Measurements from ENCODE around the gene RAB20.

The RAB20 gene

DNA sequence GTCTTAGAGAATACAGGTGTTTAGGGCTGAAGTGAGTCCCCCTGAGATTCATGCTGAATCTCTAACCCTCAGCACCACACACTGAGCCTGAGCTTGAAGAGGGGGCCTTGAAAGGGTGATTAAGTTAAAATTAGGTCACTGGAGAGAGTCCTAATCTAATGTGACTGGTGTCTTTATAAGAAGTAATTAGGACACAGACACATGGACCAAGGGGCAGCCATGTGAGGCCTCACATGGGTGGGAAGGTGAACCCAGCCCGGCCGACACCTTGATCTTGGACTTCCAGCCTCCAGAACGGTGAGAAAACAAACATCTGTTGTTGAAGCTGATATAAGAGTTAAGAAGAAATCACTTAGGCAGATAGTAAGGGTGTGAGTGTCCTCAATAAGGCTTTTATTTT lies 7.1 kb upstream of the RAB20 start:
- TF ChIP-seq SPI1 (IDR thresholded peaks at IDR 0.05; ENCODE audit: borderline replicate concordance, low read depth) = no peak
- TF ChIP-seq, protein P1, sequence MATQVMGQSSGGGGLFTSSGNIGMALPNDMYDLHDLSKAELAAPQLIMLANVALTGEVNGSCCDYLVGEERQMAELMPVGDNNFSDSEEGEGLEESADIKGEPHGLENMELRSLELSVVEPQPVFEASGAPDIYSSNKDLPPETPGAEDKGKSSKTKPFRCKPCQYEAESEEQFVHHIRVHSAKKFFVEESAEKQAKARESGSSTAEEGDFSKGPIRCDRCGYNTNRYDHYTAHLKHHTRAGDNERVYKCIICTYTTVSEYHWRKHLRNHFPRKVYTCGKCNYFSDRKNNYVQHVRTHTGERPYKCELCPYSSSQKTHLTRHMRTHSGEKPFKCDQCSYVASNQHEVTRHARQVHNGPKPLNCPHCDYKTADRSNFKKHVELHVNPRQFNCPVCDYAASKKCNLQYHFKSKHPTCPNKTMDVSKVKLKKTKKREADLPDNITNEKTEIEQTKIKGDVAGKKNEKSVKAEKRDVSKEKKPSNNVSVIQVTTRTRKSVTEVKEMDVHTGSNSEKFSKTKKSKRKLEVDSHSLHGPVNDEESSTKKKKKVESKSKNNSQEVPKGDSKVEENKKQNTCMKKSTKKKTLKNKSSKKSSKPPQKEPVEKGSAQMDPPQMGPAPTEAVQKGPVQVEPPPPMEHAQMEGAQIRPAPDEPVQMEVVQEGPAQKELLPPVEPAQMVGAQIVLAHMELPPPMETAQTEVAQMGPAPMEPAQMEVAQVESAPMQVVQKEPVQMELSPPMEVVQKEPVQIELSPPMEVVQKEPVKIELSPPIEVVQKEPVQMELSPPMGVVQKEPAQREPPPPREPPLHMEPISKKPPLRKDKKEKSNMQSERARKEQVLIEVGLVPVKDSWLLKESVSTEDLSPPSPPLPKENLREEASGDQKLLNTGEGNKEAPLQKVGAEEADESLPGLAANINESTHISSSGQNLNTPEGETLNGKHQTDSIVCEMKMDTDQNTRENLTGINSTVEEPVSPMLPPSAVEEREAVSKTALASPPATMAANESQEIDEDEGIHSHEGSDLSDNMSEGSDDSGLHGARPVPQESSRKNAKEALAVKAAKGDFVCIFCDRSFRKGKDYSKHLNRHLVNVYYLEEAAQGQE (IDR thresholded peaks at IDR 0.05; ENCODE audit: insufficient replicate concordance, low read depth) = no peak
- TF ChIP-seq, protein P2, sequence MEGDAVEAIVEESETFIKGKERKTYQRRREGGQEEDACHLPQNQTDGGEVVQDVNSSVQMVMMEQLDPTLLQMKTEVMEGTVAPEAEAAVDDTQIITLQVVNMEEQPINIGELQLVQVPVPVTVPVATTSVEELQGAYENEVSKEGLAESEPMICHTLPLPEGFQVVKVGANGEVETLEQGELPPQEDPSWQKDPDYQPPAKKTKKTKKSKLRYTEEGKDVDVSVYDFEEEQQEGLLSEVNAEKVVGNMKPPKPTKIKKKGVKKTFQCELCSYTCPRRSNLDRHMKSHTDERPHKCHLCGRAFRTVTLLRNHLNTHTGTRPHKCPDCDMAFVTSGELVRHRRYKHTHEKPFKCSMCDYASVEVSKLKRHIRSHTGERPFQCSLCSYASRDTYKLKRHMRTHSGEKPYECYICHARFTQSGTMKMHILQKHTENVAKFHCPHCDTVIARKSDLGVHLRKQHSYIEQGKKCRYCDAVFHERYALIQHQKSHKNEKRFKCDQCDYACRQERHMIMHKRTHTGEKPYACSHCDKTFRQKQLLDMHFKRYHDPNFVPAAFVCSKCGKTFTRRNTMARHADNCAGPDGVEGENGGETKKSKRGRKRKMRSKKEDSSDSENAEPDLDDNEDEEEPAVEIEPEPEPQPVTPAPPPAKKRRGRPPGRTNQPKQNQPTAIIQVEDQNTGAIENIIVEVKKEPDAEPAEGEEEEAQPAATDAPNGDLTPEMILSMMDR (IDR thresholded peaks at IDR 0.05; ENCODE audit: insufficient read depth, low read length) = no peak
- no peak for TF ChIP-seq POLR2AphosphoS5 (IDR thresholded peaks at IDR 0.05; ENCODE audit: low read depth)
- no peak for TF ChIP-seq GABPA (IDR thresholded peaks at IDR 0.05; ENCODE audit: low read depth)
- Histone ChIP-seq H3K27ac (replicated peaks) (no peak overlapping the region), H3K4me3 (replicated peaks; ENCODE audit: insufficient read depth, low read length) (no peak overlapping the region), H3K27me3 (ENCODE audit: insufficient read depth, poor library complexity, severe bottlenecking) (no peaks in the 10 kb centered on the region)
- DNase-seq (ENCODE audit: low read depth in 1 of 2, low spot score in 1 of 2) = no peak

DNA sequence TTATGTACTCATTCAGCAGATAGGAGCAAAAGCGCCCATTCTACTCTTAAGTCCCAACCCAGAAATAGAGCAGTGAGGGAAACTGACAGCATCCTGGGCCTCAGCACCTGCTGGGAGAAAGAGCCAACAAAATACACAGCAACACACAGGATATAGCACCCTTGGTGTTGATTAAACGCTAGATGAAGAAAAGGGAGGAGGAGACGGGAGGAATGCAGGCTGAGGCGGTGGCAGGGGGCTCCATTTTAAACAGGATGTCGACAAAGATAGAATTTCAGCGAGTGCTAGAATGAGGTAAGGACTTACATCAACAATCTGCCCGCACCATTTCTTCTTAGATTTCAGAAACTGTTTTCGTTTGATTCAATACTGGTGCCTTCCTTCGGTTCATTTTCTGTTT lies 4.6 kb upstream of the RAB20 start:
- DNase-seq (ENCODE audit: low read depth in 1 of 2, low spot score in 1 of 2) = no peak
- no peaks in the 10 kb centered on the region for H3K27me3 ChIP-seq (ENCODE audit: insufficient read depth, poor library complexity, severe bottlenecking)
- no peak overlapping the region for H3K4me3 ChIP-seq (replicated peaks; ENCODE audit: insufficient read depth, low read length)
- TF ChIP-seq SPI1 (IDR thresholded peaks at IDR 0.05; ENCODE audit: borderline replicate concordance, low read depth) (no peak), POLR2AphosphoS5 (IDR thresholded peaks at IDR 0.05; ENCODE audit: low read depth) (no peak), GABPA (IDR thresholded peaks at IDR 0.05; ENCODE audit: low read depth) (no peak)
- TF ChIP-seq, protein P1 (IDR thresholded peaks at IDR 0.05; ENCODE audit: insufficient replicate concordance, low read depth) = no peak
- TF ChIP-seq, protein P2 (IDR thresholded peaks at IDR 0.05; ENCODE audit: insufficient read depth, low read length) = no peak
- H3K27ac ChIP-seq (replicated peaks) = no peak overlapping the region

DNA sequence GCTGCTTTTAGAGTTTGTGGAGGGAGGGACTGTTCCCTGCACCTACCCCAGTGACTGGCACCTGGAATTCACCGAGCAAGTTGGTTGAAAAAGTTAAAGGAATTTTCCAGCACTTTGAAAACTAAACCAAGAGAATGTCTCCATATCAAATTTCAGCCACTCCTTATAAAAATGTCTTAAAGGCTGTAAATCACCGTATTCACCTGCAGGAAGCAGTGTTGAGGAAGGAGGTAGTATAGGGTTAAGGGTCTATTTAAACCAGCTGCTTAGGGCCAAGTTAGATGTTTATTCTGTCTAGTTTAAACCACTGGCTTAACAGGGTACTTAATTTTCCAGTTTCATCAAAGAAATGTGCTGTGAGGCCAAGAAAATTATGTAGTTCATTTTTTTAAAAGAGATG lies 3.8 kb upstream of the RAB20 start:
- Histone ChIP-seq H3K27ac (replicated peaks) (no peak overlapping the region), H3K4me3 (replicated peaks; ENCODE audit: insufficient read depth, low read length) (no peak overlapping the region), H3K27me3 (ENCODE audit: insufficient read depth, poor library complexity, severe bottlenecking) (no peaks in the 10 kb centered on the region)
- no peak for DNase-seq (ENCODE audit: low read depth in 1 of 2, low spot score in 1 of 2)
- TF ChIP-seq SPI1 (IDR thresholded peaks at IDR 0.05; ENCODE audit: borderline replicate concordance, low read depth) = no peak
- TF ChIP-seq POLR2AphosphoS5 (IDR thresholded peaks at IDR 0.05; ENCODE audit: low read depth) = no peak
- TF ChIP-seq, protein P1 (IDR thresholded peaks at IDR 0.05; ENCODE audit: insufficient replicate concordance, low read depth) = no peak
- no peak for TF ChIP-seq GABPA (IDR thresholded peaks at IDR 0.05; ENCODE audit: low read depth)
- TF ChIP-seq, protein P2 (IDR thresholded peaks at IDR 0.05; ENCODE audit: insufficient read depth, low read length) = no peak
